H9 (cell line): Measurements from ENCODE around the gene ZNF71. TPM values are rescaled to one million over a fixed set of nuclear protein-coding genes. Genes with fewer than 3 reads are reported as not detected.

Experiments used
- DNase-seq: peaks from one replicate; pipeline ENCODE4 v3.0.0-alpha.2; 2017
- H2AFZ ChIP-seq: one replicate; pipeline ENCODE4 v1.6.1; 2013; ENCODE audit warnings: mild to moderate bottlenecking, low read length, control low read depth, moderate library complexity
- H2AK5ac ChIP-seq: 2 replicates; pipeline ENCODE4 v1.6.1; 2013; ENCODE audit warnings: low read length, control low read depth, mixed read lengths; ENCODE audit not compliant: insufficient read length
- H2BK120ac ChIP-seq: one replicate; pipeline ENCODE4 v1.6.1; 2013; ENCODE audit warnings: low read depth, mild to moderate bottlenecking, low read length, control low read depth, inconsistent platforms; ENCODE audit not compliant: poor library complexity, severe bottlenecking
- H2BK12ac ChIP-seq: 2 replicates; pipeline ENCODE4 v1.6.1; 2013; ENCODE audit warnings: low read length, control low read depth, mixed read lengths, low read depth; ENCODE audit not compliant: insufficient read length
- H2BK15ac ChIP-seq: 2 replicates; pipeline ENCODE4 v1.6.1; 2013; ENCODE audit warnings: low read depth, low read length, control low read depth
- H2BK20ac ChIP-seq: one replicate; pipeline ENCODE4 v1.6.1; 2013; ENCODE audit warnings: low read depth, mild to moderate bottlenecking, low read length, control low read depth, inconsistent platforms; ENCODE audit not compliant: poor library complexity, severe bottlenecking
- H2BK5ac ChIP-seq: 2 replicates; pipeline ENCODE4 v1.6.1; 2013; ENCODE audit warnings: low read length, control low read depth, mixed read lengths; ENCODE audit not compliant: insufficient read length
- H3K14ac ChIP-seq: 2 replicates; pipeline ENCODE4 v1.6.1; 2013; ENCODE audit warnings: low read length, control low read depth; ENCODE audit not compliant: insufficient read depth
- H3K18ac ChIP-seq: 2 replicates; pipeline ENCODE4 v1.6.1; 2013; ENCODE audit warnings: low read depth, mild to moderate bottlenecking, mixed read lengths, low read length, control low read depth; ENCODE audit not compliant: insufficient read length
- H3K23ac ChIP-seq: 2 replicates; pipeline ENCODE4 v1.6.1; 2013; ENCODE audit warnings: low read length, control low read depth, mixed read lengths, low read depth; ENCODE audit not compliant: insufficient read length
- H3K23me2 ChIP-seq: 2 replicates; pipeline ENCODE4 v1.6.1; 2013; ENCODE audit warnings: low read depth, mild to moderate bottlenecking, mixed read lengths, low read length, control low read depth; ENCODE audit not compliant: insufficient read length, poor library complexity, severe bottlenecking
- H3K27ac ChIP-seq: 2 replicates; pipeline ENCODE4 v1.5.1; 2013; ENCODE audit warnings: low read length, control low read depth, mixed read lengths, low read depth; ENCODE audit not compliant: insufficient read length
- H3K27me3 ChIP-seq: 2 replicates; pipeline ENCODE4 v1.6.1; 2013; ENCODE audit warnings: low read length, control low read depth, inconsistent platforms; ENCODE audit not compliant: insufficient read depth
- H3K4ac ChIP-seq: 2 replicates; pipeline ENCODE4 v1.6.1; 2013; ENCODE audit warnings: low read depth, mild to moderate bottlenecking, control low read depth, inconsistent platforms, low read length, moderate library complexity
- H3K4me1 ChIP-seq: 2 replicates; pipeline ENCODE4 v1.6.1; 2013; ENCODE audit warnings: low read length, control low read depth, inconsistent platforms; ENCODE audit not compliant: insufficient read depth
- H3K4me2 ChIP-seq: 2 replicates; pipeline ENCODE4 v1.6.1; 2013; ENCODE audit warnings: low read length, control low read depth, mixed read lengths; ENCODE audit not compliant: insufficient read length, insufficient read depth
- H3K56ac ChIP-seq: 2 replicates; pipeline ENCODE4 v1.6.1; 2013; ENCODE audit warnings: low read depth, mild to moderate bottlenecking, mixed read lengths, low read length, control low read depth; ENCODE audit not compliant: insufficient read length
- H3K79me1 ChIP-seq: 2 replicates; pipeline ENCODE4 v1.6.1; 2013; ENCODE audit warnings: low read depth, mild to moderate bottlenecking, moderate library complexity, low read length, control low read depth, inconsistent platforms; ENCODE audit not compliant: insufficient read depth, poor library complexity, severe bottlenecking
- H3K79me2 ChIP-seq: 2 replicates; pipeline ENCODE4 v1.6.1; 2013; ENCODE audit warnings: low read length, control low read depth, inconsistent platforms; ENCODE audit not compliant: insufficient read depth
- H3K9ac ChIP-seq: 2 replicates; pipeline ENCODE4 v1.6.1; 2013; ENCODE audit warnings: low read length, control low read depth, mixed read lengths; ENCODE audit not compliant: insufficient read length; ENCODE audit errors: extremely low read depth
- H3K9me3 ChIP-seq: one replicate; pipeline ENCODE4 v1.6.1; 2013; ENCODE audit warnings: low read depth, low read length, inconsistent platforms; ENCODE audit not compliant: control insufficient read depth
- H3T11ph ChIP-seq: one replicate; pipeline ENCODE4 v1.6.1; 2013; ENCODE audit warnings: mild to moderate bottlenecking, low read length, control low read depth, inconsistent platforms
- H4K20me1 ChIP-seq: one replicate; pipeline ENCODE4 v1.6.1; 2013; ENCODE audit not compliant: control insufficient read depth, insufficient read length, insufficient read depth
- H4K5ac ChIP-seq: 2 replicates; pipeline ENCODE4 v1.6.1; 2013; ENCODE audit warnings: low read depth, mild to moderate bottlenecking, mixed read lengths, low read length, control low read depth; ENCODE audit not compliant: insufficient read length
- H4K8ac ChIP-seq: replicated peaks from 2 replicates; pipeline ENCODE4 v1.6.1; 2013; ENCODE audit warnings: low read length, control low read depth, mixed read lengths, low read depth; ENCODE audit not compliant: insufficient read length
- H4K91ac ChIP-seq: 2 replicates; pipeline ENCODE4 v1.6.1; 2013; ENCODE audit warnings: low read depth, mild to moderate bottlenecking, moderate library complexity, mixed read lengths, low read length, control low read depth; ENCODE audit not compliant: insufficient read length
- H3K27ac Mint-ChIP-seq, 3 experiments: 2 replicates in 2 of 3; 3 replicates in 1 of 3; pipeline ENCODE4 v1.8.0; 2020 to 2021; ENCODE audit warnings: mixed read lengths in 3 of 3, mild to moderate bottlenecking in 1 of 3, moderate library complexity in 1 of 3
- H3K27me3 Mint-ChIP-seq: 2 replicates; pipeline ENCODE4 v1.8.0; 2021; ENCODE audit warnings: low read depth, mild to moderate bottlenecking, moderate library complexity, mixed read lengths
- H3K36me3 Mint-ChIP-seq, 3 experiments: 2 replicates in 2 of 3; 3 replicates in 1 of 3; pipeline ENCODE4 v1.8.0; 2020 to 2021; ENCODE audit warnings: low read depth in 3 of 3, mixed read lengths in 3 of 3; ENCODE audit not compliant: insufficient read depth in 1 of 3
- H3K4me1 Mint-ChIP-seq, 2 experiments: 2 replicates each; pipeline ENCODE4 v1.8.0; 2020; ENCODE audit warnings: mixed read lengths in 2 of 2
- H3K4me3 Mint-ChIP-seq, 2 experiments: 2 replicates in 1 of 2; 3 replicates in 1 of 2; pipeline ENCODE4 v1.8.0; 2020 to 2021; ENCODE audit warnings: mild to moderate bottlenecking in 2 of 2, mixed read lengths in 2 of 2, moderate library complexity in 1 of 2
- H3K9me3 Mint-ChIP-seq, 2 experiments: 2 replicates in 1 of 2; 3 replicates in 1 of 2; pipeline ENCODE4 v1.8.0; 2020; ENCODE audit warnings: mild to moderate bottlenecking in 2 of 2, mixed read lengths in 2 of 2, moderate library complexity in 1 of 2
- WGBS: extraction: QIAGEN DNeasy Blood & Tissue Kit; methylation state at CpG from one replicate; pipeline ENCODE4 v1.1.7; 2013; ENCODE audit warnings: missing lambda C conversion rate, low lambda C conversion rate, mixed read lengths; ENCODE audit not compliant: insufficient read length; ENCODE audit errors: extremely low coverage; 5-methylcytosine and 5-hydroxymethylcytosine counted together
- total RNA-seq: library from RNA; stranded (reverse); gene quantifications from 2 replicates; pipeline ENCODE4 v1.2.1, GENCODE V29; 2021
- TF ChIP-seq, protein P1 (sequence below): fragments of 200-600 bp; sonication (generic); conservative IDR thresholded peaks from 3 replicates; pipeline ENCODE4 v1.8.0; 2021; ENCODE audit warnings: antibody characterized with exemption, mild to moderate bottlenecking

The ZNF71 gene
- total RNA-seq, 1 experiment from 2014 or later: 7.2 TPM

DNA sequence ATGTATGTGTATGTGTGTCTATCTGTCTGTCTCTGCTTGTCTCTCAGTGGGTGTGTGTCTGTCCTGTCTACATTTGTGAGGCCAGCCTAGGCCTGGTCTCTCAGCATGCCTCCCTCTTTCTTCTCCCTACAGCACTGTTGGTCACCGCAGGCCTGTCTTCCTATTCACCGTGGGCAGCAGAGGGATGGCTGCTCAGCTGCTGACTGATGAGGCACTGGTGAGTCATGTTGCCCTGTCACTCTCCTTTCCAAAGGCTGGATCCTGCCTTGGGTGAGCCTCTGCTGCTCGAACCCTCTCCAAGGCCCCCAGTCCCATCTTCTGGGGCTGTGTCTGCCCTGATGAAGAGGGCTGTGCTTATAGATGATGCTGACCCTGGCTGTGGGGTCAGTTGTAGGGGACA is 6.3 kb downstream of the ZNF71 start:
- Histone ChIP-seq H3K56ac (no peak overlapping the region), H3K4ac (no peak overlapping the region), H4K91ac (no peak overlapping the region), H3K79me2 (peaks cover 2% of the 10 kb centered on the region; the same call in 1 of the 2 replicates), H2BK5ac (no peak overlapping the region), H3K18ac (no peak overlapping the region), H4K5ac (no peak overlapping the region), H3K4me2 (no peak overlapping the region), H2BK120ac (no peak overlapping the region), H2AFZ (no peak overlapping the region), H3K27me3 (no peaks in the 10 kb centered on the region), H2AK5ac (no peak overlapping the region), H3K9ac (no peak overlapping the region), H3T11ph (no peak overlapping the region), H3K14ac (no peak overlapping the region), H2BK12ac (no peak overlapping the region), H4K20me1 (no peaks in the 10 kb centered on the region), H2BK15ac (no peak overlapping the region), H3K9me3 (no peaks in the 10 kb centered on the region), H2BK20ac (no peak overlapping the region), H4K8ac (no peak overlapping the region), H3K23ac (no peak overlapping the region), H3K79me1 (peaks cover 9% of the 10 kb centered on the region), H3K4me1 (no peaks in the 10 kb centered on the region), H3K27ac (no peak overlapping the region), H3K23me2 (no peaks in the 10 kb centered on the region)
- TF ChIP-seq, protein P1, sequence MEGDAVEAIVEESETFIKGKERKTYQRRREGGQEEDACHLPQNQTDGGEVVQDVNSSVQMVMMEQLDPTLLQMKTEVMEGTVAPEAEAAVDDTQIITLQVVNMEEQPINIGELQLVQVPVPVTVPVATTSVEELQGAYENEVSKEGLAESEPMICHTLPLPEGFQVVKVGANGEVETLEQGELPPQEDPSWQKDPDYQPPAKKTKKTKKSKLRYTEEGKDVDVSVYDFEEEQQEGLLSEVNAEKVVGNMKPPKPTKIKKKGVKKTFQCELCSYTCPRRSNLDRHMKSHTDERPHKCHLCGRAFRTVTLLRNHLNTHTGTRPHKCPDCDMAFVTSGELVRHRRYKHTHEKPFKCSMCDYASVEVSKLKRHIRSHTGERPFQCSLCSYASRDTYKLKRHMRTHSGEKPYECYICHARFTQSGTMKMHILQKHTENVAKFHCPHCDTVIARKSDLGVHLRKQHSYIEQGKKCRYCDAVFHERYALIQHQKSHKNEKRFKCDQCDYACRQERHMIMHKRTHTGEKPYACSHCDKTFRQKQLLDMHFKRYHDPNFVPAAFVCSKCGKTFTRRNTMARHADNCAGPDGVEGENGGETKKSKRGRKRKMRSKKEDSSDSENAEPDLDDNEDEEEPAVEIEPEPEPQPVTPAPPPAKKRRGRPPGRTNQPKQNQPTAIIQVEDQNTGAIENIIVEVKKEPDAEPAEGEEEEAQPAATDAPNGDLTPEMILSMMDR: no peak
- Mint-ChIP-seq H3K9me3 (peaks cover 61 to 84% of the 10 kb centered on the region in 2 experiments), H3K36me3 (peaks cover 60 to 77% (median 72%) of the 10 kb centered on the region in 3 experiments), H3K27ac (no peak overlapping the region; a peak in 1 of 7 replicates), H3K27me3 (no peaks in the 10 kb centered on the region), H3K4me1 (no peaks in the 10 kb centered on the region; a peak in 1 of 4 replicates), H3K4me3 (no peak overlapping the region)
- no peak for DNase-seq
- no CpG with 5 or more reads among the region's 3 CpGs for WGBS
